Fibroblast of the aortic adventitia (primary cell): Measurements from ENCODE around the gene RPS21. TPM values are rescaled to one million over a fixed set of nuclear protein-coding genes. Genes with fewer than 3 reads are reported as not detected.

Source experiments
- DNase-seq: peaks from one replicate; pipeline ENCODE4 v3.0.0-alpha.2; 2010; ENCODE audit warnings: low read depth
- H3K4me3 ChIP-seq: 2 replicates; pipeline ENCODE4 v1.5.1; 2011; ENCODE audit warnings: low read depth, mild to moderate bottlenecking, control low read depth, low read length, moderate library complexity
- total RNA-seq: library from RNA; depleted of rRNA; stranded (reverse); fragments of >200 nt; gene quantifications from 2 replicates; pipeline ENCODE4 v1.2.3, GENCODE V29; 2012; ENCODE audit warnings: low replicate concordance
- TF ChIP-seq, protein P1 (sequence below): IDR thresholded peaks from 2 replicates; pipeline ENCODE4 v1.5.1; 2011; ENCODE audit warnings: mild to moderate bottlenecking, low read length, control low read depth, inconsistent platforms; ENCODE audit not compliant: insufficient read depth

RPS21 gene
- total RNA-seq, 1 donor: 1,887 TPM

DNA sequence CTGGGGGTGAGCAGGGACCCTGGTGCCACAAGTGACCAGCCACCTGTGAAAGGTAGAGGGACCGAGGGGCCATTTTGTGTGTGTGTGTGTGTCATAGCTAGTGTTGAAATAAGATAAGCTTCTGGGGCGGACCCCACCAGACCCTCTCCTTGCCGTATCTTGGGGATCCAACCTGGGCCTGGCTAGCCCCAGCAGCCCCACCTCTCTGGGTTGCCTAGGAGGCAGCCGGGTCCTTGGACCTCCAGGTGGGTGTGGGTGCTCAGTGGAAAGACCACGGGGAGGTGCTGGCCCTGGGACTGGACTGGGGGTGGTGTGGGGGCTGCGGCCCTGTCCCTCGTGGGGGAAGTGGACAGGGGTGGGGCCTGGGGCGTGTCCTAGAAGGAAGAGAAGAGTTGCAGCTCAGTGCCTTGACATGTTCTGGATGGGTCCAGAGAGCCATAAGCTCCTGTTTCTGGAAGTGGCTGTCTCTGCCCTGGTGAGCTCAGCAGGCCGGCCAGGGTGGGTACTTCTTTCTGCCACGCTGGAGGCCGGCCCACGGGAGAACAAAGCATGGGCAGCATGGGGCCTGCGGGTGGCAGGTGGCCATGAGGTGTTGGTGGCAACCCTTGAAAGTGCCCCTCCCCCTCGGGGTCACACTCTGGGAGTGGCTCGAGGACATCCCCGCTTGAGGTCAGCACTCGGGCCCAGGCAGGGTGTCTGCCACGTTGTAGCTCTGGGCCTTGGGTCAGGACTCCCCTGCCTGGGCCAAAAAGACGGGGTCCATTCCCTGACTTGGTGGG is 32.0 kb downstream of the RPS21 start:
- no peak for DNase-seq
- H3K4me3 ChIP-seq: no peak overlapping the region
- TF ChIP-seq, protein P1, sequence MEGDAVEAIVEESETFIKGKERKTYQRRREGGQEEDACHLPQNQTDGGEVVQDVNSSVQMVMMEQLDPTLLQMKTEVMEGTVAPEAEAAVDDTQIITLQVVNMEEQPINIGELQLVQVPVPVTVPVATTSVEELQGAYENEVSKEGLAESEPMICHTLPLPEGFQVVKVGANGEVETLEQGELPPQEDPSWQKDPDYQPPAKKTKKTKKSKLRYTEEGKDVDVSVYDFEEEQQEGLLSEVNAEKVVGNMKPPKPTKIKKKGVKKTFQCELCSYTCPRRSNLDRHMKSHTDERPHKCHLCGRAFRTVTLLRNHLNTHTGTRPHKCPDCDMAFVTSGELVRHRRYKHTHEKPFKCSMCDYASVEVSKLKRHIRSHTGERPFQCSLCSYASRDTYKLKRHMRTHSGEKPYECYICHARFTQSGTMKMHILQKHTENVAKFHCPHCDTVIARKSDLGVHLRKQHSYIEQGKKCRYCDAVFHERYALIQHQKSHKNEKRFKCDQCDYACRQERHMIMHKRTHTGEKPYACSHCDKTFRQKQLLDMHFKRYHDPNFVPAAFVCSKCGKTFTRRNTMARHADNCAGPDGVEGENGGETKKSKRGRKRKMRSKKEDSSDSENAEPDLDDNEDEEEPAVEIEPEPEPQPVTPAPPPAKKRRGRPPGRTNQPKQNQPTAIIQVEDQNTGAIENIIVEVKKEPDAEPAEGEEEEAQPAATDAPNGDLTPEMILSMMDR: no peak

DNA sequence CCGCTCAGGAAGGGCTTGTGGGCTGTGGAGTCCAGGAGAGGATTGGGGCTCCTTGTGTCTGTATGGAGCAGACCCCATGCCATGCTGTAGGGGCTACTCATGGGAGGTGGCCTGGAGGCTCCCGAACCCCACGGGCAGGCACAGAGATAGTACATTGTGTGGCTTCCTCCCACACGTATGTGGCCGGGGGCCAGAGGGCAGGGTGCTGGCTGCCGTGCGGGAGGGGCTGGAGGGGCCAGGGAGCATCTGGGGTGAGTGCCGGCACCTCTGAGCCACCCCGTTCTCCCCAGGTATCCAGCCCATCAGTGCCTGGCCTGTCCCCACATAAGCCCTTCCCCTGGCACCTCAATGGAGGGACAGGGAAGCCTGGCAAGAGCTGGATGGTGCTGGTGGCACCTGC is 32.9 kb downstream of the RPS21 start:
- no peak overlapping the region for H3K4me3 ChIP-seq
- TF ChIP-seq, protein P1: no peak
- no peak for DNase-seq

DNA sequence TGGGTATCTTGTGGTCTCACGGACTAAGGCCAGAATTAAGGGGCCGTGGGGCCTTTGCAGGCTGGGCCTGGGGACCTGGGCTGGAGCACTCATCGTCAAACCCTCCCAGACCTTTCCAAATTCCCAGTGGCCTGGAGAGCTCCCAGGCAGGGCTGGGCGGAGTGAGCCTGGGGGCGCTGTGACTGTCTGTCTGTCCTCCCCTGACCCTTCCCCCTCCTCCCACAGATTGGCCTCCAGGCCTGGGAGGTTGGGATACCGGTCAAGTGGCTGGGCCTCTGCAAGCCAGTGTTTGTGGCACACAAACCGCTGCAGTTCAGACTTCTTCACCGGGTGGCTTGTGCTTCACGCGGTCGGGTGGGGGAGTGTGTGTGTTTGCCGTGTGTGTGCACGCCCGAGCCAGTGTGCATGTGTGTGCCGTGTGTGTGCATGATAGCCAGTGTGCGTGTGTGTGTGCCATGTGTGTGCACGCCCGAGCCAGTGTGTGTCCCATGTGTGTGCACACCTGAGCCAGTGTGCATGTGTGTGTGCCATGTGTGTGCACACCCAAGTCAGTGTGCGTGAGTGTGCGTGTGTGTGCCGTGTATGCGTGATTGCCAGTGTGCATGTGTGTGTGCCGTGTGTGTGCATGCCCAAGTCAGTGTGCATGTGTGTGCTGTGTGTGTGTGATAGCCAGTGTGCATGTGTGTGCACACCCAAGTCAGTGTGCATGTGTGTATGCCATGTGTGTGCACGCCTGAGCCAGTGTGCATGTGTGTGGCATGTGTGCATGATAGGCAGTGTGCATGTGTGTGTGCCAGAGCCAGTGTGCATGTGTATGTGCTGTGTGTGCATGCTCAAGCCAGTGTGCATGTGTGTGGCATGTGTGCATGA is 34.2 kb downstream of the RPS21 start:
- TF ChIP-seq, protein P1: no peak
- H3K4me3 ChIP-seq: no peak overlapping the region
- DNase-seq: no peak

DNA sequence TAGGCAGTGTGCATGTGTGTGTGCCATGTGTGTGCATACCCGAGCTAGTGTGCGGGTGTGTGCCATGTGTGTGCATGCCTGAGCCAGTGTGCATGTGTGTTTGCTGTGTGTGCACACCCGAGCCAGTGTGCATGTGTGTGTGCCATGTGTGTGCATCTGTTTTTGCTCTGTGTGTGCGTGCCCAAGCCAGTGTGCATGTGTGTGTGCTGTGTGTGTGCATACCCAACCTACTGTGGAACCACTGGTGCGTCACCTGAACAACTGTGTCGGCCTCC is 34.8 kb downstream of the RPS21 start:
- no peak overlapping the region for H3K4me3 ChIP-seq
- TF ChIP-seq, protein P1: no peak
- no peak for DNase-seq

DNA sequence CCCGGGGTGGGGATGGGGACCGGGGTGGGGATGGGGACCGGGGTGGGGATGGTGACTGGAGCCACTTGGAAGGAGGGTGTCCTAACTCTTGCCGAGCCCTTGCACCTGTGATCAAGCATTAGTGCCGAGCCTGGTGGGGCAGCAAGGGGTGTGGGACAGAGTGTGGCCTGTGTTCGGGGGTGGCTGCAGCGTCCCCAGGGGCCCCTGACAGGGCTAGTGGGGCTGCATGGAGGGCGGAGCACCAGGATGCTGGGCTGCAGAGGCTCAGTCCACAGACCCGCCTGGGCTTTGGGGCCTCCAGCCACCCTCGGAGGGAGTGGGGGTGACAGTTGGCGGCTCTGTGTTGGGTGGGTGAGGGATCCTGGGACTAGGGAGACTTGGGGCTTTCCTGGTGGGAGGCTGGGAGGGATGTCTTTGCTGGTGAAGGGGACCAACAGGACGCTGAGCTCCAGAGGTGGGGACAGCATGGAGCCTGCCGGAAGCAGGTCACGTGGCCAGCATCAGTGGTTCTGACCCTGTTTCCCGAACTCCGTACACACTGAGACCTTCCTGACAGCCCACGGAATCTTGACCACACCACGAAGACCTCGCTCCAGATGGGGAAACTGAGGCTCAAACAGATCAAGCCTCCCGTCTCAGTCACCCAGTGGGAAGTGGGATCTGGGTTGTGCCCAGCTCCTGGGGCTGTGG is 35.9 kb downstream of the RPS21 start:
- DNase-seq: no peak
- no peak overlapping the region for H3K4me3 ChIP-seq
- TF ChIP-seq, protein P1: no peak

DNA sequence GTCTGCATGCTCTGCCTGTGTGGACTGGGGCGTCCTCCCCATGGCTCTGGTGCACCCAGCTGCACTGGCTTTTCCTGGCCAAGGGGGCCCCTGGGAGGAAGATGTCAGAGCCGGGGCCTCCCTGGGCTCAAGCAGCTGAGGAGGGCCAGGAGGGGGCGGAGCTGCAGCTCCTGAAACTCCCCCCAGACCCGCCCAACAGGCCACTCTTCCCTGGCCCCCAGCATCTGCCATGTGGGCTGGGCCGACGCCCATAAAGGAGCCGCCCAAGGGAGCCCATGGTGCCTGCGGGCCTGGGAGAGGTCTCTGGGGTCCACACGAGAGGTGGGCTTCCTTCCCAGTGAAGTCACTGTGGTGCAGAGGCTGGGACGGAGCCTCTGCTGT is 36.4 kb downstream of the RPS21 start:
- DNase-seq: no peak
- no peak overlapping the region for H3K4me3 ChIP-seq
- TF ChIP-seq, protein P1: no peak
